ENCODE results near the gene VIPR2.
"Not testable (repeated sequence)": the region's sequence is repeated elsewhere in the genome, so short reads cannot be mapped to it uniquely, and the experiment has no call there.

The VIPR2 gene

DNA sequence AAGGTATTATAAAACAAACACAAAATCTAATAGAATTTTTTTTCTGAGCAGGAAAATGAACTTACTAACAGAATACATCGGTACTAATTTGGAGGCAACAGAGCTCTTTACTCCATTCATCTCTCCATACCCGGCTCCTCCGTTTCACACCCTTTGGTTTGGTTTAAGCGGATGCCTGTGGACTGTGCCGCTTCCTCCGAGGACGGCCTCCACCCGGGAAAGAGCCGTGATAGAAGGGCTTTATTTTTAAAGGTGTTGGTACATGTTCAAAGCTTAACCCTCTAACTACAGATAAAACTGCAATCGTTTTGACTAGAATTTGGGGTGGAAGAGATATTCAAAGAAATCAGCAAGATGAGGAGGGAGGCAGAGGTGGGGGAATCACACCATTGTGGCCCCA lies 1.9 kb downstream of the VIPR2 start:
- DNase-seq: peak in 3 of 42 donors; percentile 12 to 27 (median 18)
- intact Hi-C loops (cut with DNase I): no loop called here

DNA sequence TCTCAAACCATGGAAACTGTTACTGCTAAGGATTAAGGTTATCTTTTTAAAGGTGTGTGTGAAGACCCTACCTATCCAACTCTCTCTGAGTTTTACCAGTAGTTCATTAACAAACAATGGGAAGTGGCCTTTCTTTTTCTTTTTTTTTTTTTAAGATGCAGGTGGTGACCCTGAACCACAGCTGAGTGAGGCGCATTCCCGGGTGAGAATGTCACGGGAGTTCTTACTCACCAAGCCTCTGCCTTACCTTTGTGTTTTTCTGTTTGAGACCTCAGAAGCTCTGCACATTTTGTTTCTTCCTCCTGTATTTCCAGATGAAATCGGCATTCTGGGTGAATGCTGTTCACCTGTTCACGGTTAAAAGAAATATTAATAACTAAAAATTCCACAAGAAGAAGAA lies 2.5 kb downstream of the VIPR2 start:
- peak in 4 of 42 donors; percentile 13 to 34 (median 24) for DNase-seq
- intact Hi-C loops (cut with DNase I): no loop called here

DNA sequence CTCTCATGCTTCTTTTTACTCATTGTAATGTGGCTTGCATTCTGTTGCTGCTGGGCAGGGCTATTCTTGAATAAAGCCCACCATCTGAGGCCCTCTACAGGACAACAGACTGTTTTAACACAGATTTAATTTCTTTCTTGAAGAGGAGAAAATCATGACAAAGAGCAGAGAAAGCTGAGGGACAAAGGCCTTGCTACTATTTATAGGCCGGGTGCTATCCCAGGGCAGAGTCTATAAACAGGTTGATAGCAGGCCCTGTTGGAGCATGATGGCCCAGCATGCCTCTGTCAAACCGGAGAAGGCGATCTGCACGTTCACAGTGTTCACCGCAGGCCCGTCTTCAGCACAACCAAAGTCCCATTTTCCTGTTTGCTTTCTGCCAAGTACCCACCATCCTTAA lies 3.0 kb downstream of the VIPR2 start:
- DNase-seq: peak in 4 of 42 donors; percentile 13 to 36 (median 31)
- intact Hi-C loops (cut with DNase I): no loop called here

- intact Hi-C loops (cut with DNase I): no loop called here
- peak in 5 of 42 donors; percentile 4 to 32 (median 28) for DNase-seq
Measured at GRCh38 chr7:159141167-159141566, 3.5 kb downstream of the VIPR2 start.

- intact Hi-C loops (cut with DNase I): no loop called here
- DNase-seq: peak in 6 of 42 donors; percentile 14 to 38 (median 22)
Measured at GRCh38 chr7:159140170-159140910, 4.3 kb downstream of the VIPR2 start.

DNA sequence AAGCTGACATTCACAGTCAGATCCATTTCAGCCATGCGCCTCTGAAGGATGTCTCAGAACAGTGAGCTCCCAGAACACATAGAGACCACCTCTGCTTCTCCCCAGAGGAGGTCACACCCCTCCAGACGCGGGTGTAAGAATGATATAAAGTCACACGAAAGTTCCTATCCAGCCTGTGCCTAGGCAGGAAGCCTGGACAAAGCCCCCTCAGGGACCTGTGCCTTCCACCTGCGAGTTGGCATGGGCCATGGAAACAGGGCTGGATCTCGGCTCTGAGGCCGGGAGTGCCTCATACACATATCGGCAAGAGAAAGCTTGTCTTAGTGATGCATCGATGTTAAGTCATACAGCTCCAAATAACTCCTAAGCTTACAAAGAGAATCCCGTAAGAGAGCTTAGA lies 5.0 kb downstream of the VIPR2 start:
- intact Hi-C loops (cut with DNase I): no loop called here
- DNase-seq: peak in 6 of 42 donors; percentile 5 to 34 (median 26)

DNA sequence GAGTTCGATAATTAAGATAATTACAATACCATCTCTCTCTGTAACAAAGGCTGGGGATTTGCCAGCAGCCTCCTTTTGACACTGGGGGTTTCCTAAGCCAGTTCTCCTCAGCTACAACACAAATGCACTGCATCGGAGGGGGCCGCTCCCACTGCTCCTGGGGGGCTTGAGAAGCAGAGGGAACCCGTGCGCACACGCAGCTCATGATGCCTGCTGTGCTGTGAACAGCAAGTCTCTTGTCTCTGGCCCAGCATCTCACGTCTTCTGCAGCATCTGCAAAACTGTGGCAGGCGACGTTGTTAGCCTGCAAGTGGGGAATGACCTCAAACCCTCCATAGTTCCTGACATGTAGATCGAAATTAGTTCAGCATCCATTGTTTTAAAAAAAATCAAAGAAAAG lies 5.5 kb downstream of the VIPR2 start:
- DNase-seq: peak in 5 of 42 donors; percentile 2 to 31 (median 12)
- intact Hi-C loops (cut with DNase I): no loop called here

DNA sequence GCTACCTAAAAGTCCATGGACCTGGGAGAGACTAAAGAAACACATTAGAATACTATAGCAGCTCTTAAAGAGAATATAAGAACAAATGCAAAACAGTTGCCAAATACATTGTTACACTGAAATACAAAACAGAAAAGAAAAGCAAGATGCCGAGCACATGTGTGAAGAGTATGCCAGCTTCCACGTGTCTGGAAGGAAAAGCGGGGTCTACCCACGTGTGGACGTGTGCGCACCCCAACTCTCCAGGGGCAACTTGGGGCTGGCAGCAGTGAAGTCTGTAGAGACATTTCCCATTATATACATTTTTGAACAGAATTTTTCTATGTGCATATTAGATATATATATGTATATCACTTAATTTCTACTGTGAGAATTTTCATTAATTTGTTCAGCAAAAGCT lies 6.2 kb downstream of the VIPR2 start:
- DNase-seq: peak in 2 of 42 donors; percentile 11 to 18

DNA sequence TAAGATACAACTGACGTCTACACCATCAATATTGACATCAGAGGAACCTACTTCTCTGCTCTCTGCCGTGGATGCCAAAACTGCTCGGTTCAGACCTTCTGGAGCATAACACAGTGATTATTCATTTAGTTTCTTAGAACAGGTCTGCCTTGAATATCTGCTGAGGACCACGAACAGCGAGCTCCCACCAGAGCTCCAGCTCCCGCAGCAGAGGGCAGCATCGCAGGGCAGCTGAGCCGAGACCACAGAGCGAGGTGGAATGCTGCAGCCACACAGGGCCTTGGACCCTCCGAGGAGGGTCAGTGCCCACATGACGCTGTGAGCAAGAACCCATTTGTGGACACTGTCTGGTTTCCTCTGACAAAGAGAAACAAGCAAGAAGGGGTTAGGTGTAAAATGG lies 6.8 kb downstream of the VIPR2 start:
- intact Hi-C loops (cut with DNase I): no loop called here
- DNase-seq: peak in 7 of 42 donors; percentile 1 to 39 (median 16)

More for the DNA sequence above, 6.2 kb downstream of the VIPR2 start:
- intact Hi-C loops (cut with DNase I): no loop called here

GRCh38 chr7:159136846-159137245 lies 7.8 kb downstream of the VIPR2 start:
- intact Hi-C loops (cut with DNase I): no loop called here
- DNase-seq: peak in 6 of 42 donors; percentile 1 to 28 (median 6)

GRCh38 chr7:159136442-159136841 lies 8.2 kb downstream of the VIPR2 start:
- DNase-seq: peak in 2 of 42 donors; percentile 6 to 7
- intact Hi-C loops (cut with DNase I): no loop called here

DNA sequence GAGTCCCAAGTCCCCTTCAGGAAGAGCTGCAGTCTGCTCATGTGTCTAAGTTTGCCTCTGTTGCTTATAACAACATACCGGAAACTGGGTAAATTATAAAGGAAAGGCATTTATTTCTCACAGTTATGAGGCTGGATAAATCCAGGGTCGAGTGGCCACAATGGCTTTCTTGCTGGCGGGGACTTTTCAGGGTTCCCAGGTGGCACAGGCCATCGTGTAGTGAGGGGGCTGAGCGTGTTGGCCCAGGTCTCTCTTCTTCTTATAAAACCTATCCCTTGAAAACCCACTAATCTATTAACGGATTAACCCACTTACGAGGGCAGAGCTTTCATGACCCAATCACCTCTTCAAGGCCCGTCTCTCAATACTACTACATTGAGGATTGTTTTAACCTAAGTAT lies 8.7 kb downstream of the VIPR2 start:
- intact Hi-C loops (cut with DNase I): no loop called here
- peak in 2 of 42 donors; percentile 3 to 20 for DNase-seq

GRCh38 chr7:159132670-159133443 lies 11.8 kb downstream of the VIPR2 start:
- intact Hi-C loops (cut with DNase I): not testable (repeated sequence)
- DNase-seq: peak in 6 of 42 donors; percentile 2 to 22 (median 10)

- DNase-seq: peak in 3 of 42 donors; percentile 13 to 26 (median 25)
- intact Hi-C loops (cut with DNase I): no loop called here
Measured at GRCh38 chr7:159130820-159131219, 13.8 kb downstream of the VIPR2 start.

- DNase-seq: peak in 5 of 42 donors; percentile 2 to 24 (median 5)
- intact Hi-C loops (cut with DNase I): no loop called here
Measured at GRCh38 chr7:159130199-159130775, 14.4 kb downstream of the VIPR2 start.

GRCh38 chr7:159128767-159129166 lies 15.9 kb downstream of the VIPR2 start:
- DNase-seq: peak in 5 of 42 donors; percentile 1 to 27 (median 2)
- intact Hi-C loops (cut with DNase I): no loop called here

DNA sequence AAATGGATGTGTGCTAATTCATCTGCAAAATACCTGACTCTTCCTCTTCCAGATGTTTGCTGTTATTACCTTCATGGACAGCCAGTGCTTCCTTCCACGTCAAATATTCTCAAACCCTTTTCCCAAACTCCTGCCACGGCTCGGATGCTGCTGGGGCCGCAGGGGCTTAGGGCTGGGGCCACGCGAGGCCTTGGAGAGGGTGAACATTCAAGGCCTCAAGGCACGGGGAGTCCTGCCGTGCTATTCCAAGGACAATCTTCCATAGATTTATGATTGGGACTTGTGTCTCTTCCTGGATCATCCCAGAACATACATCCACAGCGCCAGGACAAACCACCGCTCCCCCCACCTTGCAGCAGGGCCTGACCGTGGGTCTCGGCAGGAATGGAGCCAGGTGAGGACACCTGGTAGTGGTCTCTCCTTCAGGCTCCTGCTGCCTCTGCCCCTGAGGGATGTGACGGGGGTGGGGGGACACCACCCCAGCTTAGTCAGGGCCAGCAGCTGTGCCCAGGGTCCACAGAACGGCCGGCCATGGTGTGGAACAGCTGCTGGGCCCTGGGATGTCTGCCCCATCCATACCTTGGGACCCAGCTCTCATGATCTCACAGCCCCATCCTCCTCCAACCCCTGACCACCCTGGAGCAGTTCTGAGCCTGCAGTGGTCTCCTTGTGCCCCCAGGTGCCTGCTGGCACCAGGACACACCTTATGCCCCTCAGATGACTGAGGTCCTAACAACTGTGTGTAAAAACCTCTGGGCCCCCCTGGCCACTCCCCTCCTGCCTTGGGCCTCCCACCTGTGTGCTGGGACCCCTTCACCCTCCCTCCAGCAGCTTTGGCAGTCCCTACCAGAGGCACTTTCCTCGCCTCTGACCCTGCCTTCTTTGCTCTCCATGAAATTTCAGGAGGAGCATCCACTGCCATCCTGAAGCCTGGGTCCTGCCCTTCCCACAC lies 16.7 kb downstream of the VIPR2 start:
- peak in 5 of 42 donors; percentile 2 to 26 (median 13) for DNase-seq
- intact Hi-C loops (cut with DNase I): no loop called here

Measured in head of caudate nucleus (tissue), 42 donors.